GM12801 (cell line): ENCODE data around the gene PARP16.

Experiments used
- CTCF ChIP-seq: IDR thresholded peaks from one replicate; pipeline ENCODE4 v1.5.1; 2011; ENCODE audit warnings: control low read depth; ENCODE audit not compliant: insufficient read length; ENCODE audit errors: extremely low read depth

The PARP16 gene

GRCh38 chr15:65244638-65245037 is 42.0 kb downstream of the PARP16 start:
- TF ChIP-seq CTCF = no peak

GRCh38 chr15:65233696-65234095 is 53.0 kb downstream of the PARP16 start:
- no peak for TF ChIP-seq CTCF

GRCh38 chr15:65232520-65232919 is 54.2 kb downstream of the PARP16 start:
- TF ChIP-seq CTCF = no peak

GRCh38 chr15:65231306-65231705 is 55.4 kb downstream of the PARP16 start:
- no peak for TF ChIP-seq CTCF

- no peak for TF ChIP-seq CTCF
Measured at GRCh38 chr15:65226221-65226620, 60.5 kb downstream of the PARP16 start.

GRCh38 chr15:65223996-65224395 is 62.7 kb downstream of the PARP16 start:
- TF ChIP-seq CTCF = no peak

GRCh38 chr15:65222891-65223290 is 63.8 kb downstream of the PARP16 start:
- no peak for TF ChIP-seq CTCF

GRCh38 chr15:65221697-65222096 is 65.0 kb downstream of the PARP16 start:
- TF ChIP-seq CTCF = no peak
